GM19193 (cell line): ENCODE data around the gene BEAN1.

Experiments used
- POLR2A ChIP-seq: IDR thresholded peaks from 4 replicates; pipeline ENCODE4 v1.6.1; 2011; ENCODE audit not compliant: insufficient read depth, insufficient read length; ENCODE audit errors: extremely low read depth

Gene BEAN1

DNA sequence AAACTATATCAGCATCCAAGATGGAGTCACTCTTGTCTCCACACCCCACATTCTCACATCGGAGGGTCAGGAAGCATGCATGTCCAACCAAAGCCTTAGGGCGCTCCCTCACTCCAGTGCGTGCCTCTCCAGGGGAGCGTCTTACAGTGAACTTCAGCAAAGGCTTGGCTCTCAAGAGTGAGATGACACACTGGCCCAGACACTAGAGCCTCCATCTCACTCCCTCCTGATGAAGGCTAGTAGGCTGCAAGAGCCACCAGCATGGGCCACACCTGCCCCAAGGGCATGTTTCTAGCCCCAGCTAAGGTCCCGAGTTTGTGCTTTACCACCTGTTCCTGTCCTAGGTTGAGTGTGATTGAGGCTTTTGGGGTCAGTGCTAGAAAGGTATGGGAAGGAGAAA, 40.5 kb downstream of the BEAN1 start:
- TF ChIP-seq POLR2A, result no peak

GRCh38 chr16:66468321-66468965, 41.3 kb downstream of the BEAN1 start:
- TF ChIP-seq POLR2A, result no peak

DNA sequence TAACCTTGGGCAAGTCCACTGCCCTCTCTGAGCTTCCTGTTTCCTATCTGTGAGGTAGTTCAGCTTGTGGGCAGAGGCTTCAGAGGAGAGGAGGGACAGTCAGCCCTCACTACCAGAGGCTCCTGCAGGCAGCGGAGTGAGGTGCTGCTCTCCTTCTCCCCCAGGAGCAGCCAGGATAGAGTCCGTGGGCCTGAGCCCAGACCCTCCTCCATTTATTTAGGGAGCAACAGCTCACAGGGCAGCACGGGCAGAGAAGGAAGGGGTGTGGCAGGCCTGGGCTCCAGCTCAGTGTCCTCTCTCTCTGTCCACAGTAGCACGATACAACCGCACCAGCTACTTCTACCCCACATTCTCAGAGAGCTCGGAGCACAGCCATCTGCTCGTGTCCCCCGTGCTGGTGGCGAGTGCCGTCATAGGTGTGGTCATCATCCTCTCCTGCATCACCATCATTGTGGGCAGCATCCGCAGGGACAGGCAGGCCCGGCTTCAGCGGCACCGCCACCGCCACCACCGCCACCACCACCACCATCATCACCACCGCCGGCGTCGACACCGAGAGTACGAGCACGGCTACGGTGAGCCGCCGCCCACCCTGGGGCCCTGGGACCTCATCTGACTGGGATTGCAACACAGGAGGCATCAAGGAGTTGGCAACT, 42.3 kb downstream of the BEAN1 start:
- no peak for TF ChIP-seq POLR2A

DNA sequence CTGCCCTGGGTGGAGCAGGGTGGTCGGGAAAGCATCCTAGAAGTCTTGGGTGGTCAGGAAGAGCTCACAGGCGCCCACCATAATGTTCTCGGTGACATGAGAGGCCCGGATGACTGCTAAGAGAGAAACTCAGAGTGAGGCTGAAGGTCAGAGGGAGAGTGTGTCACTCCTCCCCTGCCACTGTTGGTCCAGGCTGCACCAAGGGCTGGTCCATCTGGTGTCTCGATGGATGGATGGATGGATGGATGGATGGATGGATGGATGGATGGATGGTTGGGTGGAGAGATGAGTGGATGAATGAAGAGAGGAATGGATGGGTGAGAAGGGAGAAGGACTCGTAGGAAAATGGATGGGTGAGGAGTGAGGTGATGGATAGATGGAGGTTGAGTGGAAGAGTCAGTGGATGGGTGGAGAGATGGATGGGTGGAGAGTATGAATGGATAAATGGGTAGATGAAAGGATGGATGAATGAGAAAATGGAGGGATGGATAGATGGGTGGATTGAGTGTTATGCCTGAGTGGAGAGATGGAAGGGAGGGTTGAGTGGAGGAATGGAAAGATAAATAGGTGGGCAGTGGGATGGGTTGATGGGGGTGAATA, 43.0 kb downstream of the BEAN1 start:
- TF ChIP-seq POLR2A, result no peak

DNA sequence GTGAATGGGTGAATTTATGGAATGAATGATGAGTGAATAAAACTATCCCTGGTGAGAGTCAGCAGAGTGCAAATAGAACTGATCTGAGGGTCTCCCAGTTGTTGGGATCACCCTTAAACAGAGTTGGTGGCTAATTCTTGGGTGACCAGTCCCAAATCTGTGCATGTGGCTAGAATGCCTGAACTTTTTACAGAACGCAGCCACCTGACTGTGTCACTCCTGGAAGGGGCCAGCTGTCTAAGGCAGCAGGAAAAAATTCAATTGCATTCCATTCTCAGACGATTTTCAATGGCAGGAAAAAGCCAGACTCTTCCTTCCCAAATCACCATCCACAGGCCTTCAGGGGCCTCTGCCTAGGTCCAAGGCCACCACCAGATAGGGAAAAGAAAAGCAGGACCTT, 43.5 kb downstream of the BEAN1 start:
- TF ChIP-seq POLR2A, result no peak

GRCh38 chr16:66471264-66471663, 44.2 kb downstream of the BEAN1 start:
- no peak for TF ChIP-seq POLR2A

- TF ChIP-seq POLR2A, result no peak
These were observed 44.8 kb downstream of the BEAN1 start for GRCh38 chr16:66471716-66472393.

- no peak for TF ChIP-seq POLR2A
These were observed 46.0 kb downstream of the BEAN1 start for GRCh38 chr16:66473051-66473571.

GRCh38 chr16:66473654-66474519, 46.8 kb downstream of the BEAN1 start:
- no peak for TF ChIP-seq POLR2A

- no peak for TF ChIP-seq POLR2A
These were observed 47.7 kb downstream of the BEAN1 start for GRCh38 chr16:66474750-66475199.

DNA sequence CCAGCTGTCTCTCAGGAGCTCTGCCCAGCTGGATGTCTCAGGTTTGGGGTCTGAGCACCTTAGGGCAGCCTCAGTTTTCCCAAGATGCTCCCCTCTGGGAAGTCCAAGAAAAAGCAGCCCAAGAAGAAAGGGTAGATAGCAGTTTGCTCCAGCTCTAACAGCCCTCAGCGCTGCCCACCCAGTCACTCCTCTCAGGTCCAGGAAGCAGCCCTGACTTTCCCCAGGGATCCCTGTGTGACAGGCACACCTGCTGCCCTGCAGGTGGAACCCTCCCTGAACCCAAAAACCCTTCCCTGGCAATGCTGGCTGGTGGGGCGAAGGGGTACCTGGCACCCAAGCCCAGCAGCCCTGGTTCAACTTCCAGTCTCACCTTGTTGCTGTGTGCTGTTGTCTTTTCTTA, 48.1 kb downstream of the BEAN1 start:
- no peak for TF ChIP-seq POLR2A

DNA sequence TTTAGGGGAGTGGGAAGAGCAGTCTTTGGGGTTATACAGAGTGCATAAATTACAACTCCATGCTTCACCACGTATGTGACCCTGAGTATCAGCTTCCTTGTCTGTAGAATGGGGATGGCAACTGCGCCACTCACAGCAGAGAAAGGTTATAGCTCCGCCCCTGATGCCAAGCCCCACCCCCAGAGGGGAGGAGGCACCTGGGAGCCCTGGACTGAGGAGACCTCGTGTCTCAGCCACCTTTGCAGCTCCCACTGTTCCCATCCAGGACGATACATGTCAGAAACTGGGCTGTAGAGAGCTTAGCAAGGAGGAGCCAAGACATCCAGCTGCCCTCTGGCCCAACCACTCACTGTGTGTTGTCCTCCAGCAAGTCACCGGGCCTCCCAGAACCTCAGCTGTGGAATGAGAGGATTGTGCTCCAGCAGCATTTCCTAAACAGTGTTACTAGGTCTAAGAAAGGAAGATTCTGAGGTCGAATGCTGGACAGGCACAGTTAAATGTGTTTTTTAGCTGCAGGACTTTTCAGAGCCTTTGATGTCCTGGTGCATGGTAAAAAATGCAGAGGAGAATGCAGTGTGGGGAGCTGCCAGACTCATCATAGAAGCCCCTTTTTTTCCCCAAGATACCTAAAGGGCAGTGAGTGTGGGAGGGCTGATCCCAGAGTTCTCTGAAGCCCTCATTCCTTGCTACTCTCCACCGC, 49.4 kb downstream of the BEAN1 start:
- TF ChIP-seq POLR2A, result no peak

DNA sequence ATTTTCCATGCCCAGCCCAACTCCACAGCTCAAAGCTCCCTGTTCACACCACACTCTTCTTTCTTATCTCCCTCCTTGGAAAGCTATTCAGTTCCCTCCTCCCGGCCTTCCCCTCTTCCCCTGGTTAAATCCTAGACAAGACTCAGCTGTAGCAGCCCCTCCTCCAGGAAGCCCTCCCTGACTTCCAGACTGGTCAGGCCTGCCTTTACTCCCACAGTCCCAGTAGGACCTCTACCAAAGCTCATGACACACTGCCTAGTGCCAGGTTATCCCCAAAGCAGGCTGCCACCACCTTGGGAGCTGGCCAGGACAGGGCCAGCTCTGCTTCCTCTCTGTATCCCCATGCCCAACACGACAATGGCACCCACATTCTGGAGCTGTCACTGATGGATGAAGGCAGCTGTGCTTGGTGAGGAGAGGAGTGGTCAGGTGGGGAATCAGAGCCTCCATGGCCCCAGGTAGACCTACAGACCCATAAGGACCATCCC, 50.0 kb downstream of the BEAN1 start:
- TF ChIP-seq POLR2A, result no peak
